ENCODE data around the gene ORC3. TPM values are rescaled to one million over a fixed set of nuclear protein-coding genes. Genes with fewer than 3 reads are reported as not detected.

The ORC3 gene
- total RNA-seq, 1 donor from 2014 or later, result 16.7 TPM

DNA sequence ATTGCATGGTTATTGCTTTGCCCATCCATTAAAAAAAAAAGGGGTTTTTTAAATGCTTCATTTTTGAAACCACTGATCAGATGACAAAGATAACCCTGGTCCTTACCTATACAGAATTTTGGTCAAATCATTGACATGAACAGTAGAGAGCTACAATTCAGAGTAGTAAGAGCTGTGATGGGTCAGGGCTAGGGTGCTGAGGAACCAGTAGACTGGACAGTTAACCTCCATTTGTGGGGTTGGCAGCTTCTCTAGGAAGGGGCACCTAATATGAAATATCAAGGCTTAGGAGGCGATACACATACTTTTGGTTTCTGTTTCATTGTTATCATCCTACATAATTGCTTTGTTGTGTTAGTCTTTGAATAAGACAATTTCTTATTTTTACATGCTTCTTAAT is 55.1 kb downstream of the ORC3 start:
- TF ChIP-seq, protein P1, sequence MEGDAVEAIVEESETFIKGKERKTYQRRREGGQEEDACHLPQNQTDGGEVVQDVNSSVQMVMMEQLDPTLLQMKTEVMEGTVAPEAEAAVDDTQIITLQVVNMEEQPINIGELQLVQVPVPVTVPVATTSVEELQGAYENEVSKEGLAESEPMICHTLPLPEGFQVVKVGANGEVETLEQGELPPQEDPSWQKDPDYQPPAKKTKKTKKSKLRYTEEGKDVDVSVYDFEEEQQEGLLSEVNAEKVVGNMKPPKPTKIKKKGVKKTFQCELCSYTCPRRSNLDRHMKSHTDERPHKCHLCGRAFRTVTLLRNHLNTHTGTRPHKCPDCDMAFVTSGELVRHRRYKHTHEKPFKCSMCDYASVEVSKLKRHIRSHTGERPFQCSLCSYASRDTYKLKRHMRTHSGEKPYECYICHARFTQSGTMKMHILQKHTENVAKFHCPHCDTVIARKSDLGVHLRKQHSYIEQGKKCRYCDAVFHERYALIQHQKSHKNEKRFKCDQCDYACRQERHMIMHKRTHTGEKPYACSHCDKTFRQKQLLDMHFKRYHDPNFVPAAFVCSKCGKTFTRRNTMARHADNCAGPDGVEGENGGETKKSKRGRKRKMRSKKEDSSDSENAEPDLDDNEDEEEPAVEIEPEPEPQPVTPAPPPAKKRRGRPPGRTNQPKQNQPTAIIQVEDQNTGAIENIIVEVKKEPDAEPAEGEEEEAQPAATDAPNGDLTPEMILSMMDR (IDR thresholded peaks at IDR 0.05), result no peak
- Mint-ChIP-seq H3K27ac (ENCODE audit: unreplicated experiment) (no peak overlapping the region), H3K36me3 (ENCODE audit: low read depth) (peaks cover 6% of the 10 kb centered on the region), H3K4me3 (ENCODE audit: unreplicated experiment) (no peak overlapping the region), H3K9me3 (ENCODE audit: low read depth) (no peaks in the 10 kb centered on the region), H3K27me3 (ENCODE audit: low read depth) (no peaks in the 10 kb centered on the region), H3K4me1 (ENCODE audit: low read depth) (no peaks in the 10 kb centered on the region)
- no peak for DNase-seq (ENCODE audit: low spot score)

DNA sequence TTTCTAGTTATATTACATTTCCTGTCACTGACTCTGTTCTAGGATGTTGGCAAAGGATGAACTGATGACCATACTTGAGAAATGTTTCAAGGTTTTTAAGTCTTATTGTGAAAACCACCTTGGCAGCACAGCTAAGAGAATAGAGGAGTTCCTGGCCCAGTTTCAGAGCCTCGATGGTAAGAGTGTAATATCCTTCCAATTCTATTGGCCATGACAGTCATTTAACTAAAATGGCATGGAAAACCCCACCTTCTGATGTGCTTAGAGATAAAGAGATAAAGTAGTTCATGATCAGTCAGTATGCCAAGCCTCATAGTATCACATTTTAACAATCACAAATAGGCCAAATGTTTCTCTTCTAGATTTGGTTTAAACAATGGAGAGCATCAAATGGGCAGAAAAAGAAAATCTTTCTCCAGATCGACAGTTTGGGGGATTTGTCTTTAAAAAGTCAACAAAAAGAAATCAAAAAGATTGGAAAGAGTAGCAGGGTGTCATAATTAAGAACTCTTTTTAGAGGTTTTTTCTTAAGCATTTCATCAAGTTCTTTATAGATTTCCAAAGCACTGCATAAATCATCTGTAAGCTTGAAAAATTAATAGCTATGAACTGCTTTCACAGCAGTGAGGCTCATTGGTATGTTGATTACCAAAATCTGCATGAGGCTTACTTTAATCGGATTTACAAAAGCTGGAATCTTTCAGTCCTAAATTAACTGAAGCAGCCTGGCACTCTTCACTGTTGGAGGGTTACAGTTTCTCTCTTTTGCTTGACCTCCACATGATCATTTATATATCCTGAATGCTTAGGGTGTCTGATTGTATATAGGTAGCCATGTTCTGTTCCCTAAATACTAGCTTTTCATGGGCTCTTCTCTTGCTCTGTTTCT is 63.4 kb downstream of the ORC3 start:
- Mint-ChIP-seq H3K9me3 (ENCODE audit: low read depth) (no peaks in the 10 kb centered on the region), H3K4me3 (ENCODE audit: unreplicated experiment) (no peak overlapping the region), H3K27ac (ENCODE audit: unreplicated experiment) (peak overlapping the region; percentile 1), H3K36me3 (ENCODE audit: low read depth) (peaks cover 9% of the 10 kb centered on the region), H3K4me1 (ENCODE audit: low read depth) (peaks cover 10% of the 10 kb centered on the region), H3K27me3 (ENCODE audit: low read depth) (no peaks in the 10 kb centered on the region)
- TF ChIP-seq, protein P1 (IDR thresholded peaks at IDR 0.05), result no peak
- no peak for DNase-seq (ENCODE audit: low spot score)

DNA sequence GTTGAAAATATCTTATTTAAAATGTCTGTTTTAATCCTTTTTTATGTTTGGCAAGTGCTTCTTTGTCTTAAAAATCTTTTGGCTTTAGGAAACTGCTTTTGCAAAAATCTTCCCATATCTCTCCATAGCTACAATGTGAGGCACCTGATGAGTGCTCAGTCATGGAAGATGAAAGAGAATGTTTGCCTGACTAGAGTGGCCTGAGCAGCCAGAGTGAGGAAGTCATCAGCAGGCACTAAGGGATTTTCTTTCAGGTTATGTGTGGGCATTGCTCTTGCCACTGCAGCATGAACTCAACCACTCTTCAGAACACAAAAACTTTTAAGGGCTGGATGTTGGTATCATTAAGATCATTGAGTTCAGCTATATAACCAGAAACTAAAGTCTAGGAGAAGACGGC is 64.2 kb downstream of the ORC3 start:
- Mint-ChIP-seq H3K4me3 (ENCODE audit: unreplicated experiment) (no peak overlapping the region), H3K27ac (ENCODE audit: unreplicated experiment) (peak overlapping the region; percentile 12), H3K9me3 (ENCODE audit: low read depth) (no peaks in the 10 kb centered on the region), H3K27me3 (ENCODE audit: low read depth) (no peaks in the 10 kb centered on the region), H3K36me3 (ENCODE audit: low read depth) (peaks cover 10% of the 10 kb centered on the region), H3K4me1 (ENCODE audit: low read depth) (peaks cover 16% of the 10 kb centered on the region)
- DNase-seq (ENCODE audit: low spot score), result no peak
- TF ChIP-seq, protein P1 (IDR thresholded peaks at IDR 0.05), result no peak

DNA sequence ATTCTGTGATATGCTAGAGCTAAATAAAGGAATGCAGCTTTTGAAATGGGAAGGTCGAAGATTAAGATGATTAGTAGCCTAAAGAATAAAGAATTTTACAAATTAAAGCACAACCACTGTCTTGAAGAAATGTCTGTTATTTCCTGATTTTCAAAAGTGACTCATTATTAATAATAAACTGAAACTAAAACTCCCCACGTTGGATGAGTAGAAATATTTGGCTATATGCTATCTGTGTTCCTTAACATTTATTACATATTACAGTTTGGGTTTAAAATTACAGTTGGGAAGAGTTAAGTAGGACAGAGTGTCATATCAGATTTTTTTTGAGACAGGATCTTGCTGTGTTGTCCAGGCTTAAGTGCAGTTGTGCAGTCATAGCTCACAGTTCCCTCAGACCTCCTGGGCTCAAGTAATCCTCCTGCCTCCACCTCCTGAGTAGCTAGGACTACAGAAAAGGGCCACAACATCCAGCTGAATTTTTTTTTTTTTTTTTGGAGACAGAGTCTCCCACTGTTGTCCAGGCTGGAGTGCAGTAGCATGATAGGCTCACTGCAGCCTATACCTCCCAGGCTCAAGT is 65.0 kb downstream of the ORC3 start:
- H3K36me3 Mint-ChIP-seq (ENCODE audit: low read depth), result peaks cover 10% of the 10 kb centered on the region
- no peak overlapping the region for H3K4me3 Mint-ChIP-seq (ENCODE audit: unreplicated experiment)
- TF ChIP-seq, protein P1 (IDR thresholded peaks at IDR 0.05), result no peak
- no peaks in the 10 kb centered on the region for H3K9me3 Mint-ChIP-seq (ENCODE audit: low read depth)
- peaks cover 18% of the 10 kb centered on the region for H3K4me1 Mint-ChIP-seq (ENCODE audit: low read depth)
- H3K27ac Mint-ChIP-seq (ENCODE audit: unreplicated experiment), result no peak overlapping the region
- H3K27me3 Mint-ChIP-seq (ENCODE audit: low read depth), result no peaks in the 10 kb centered on the region
- DNase-seq (ENCODE audit: low spot score), result no peak

DNA sequence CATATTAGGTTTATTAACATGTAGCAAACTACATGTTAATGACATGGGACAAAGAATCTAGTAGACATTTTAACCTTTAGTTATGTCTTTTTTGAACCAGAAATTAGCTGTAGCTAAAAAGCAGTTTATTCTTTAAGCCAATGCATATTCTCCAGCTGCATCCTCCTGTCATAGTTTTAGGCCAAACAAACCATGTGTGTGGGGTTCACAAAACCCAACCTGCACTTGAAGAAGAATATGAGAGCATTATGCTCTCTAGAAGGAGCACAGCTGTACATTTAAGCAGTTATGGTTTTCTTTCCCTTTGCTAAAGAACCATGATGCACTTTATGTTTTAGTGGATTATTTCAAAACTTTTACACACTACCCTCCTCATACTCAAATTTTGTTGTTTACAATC is 65.9 kb downstream of the ORC3 start:
- Mint-ChIP-seq H3K4me3 (ENCODE audit: unreplicated experiment) (no peak overlapping the region), H3K36me3 (ENCODE audit: low read depth) (peaks cover 10% of the 10 kb centered on the region), H3K27me3 (ENCODE audit: low read depth) (no peaks in the 10 kb centered on the region), H3K27ac (ENCODE audit: unreplicated experiment) (no peak overlapping the region), H3K4me1 (ENCODE audit: low read depth) (peaks cover 27% of the 10 kb centered on the region), H3K9me3 (ENCODE audit: low read depth) (no peaks in the 10 kb centered on the region)
- no peak for DNase-seq (ENCODE audit: low spot score)
- TF ChIP-seq, protein P1 (IDR thresholded peaks at IDR 0.05), result no peak

All from chondrocyte (in vitro differentiated cells).